HG03064 (cell line): ENCODE measurements around the gene NT5C3B.

ENCODE experiments used
- ATAC-seq: cut with Tn5 transposase; IDR thresholded peaks from one replicate; pipeline ENCODE4 v1.9.1; 2021; ENCODE audit warnings: low read depth; ENCODE audit not compliant: unreplicated experiment

NT5C3B gene

GRCh38 chr17:41812381-41813151 lies 23.5 kb downstream of the NT5C3B start, which contains the start of gene FKBP10:
Gene FKBP10, plus strand, starts transcription at chr17:41813004. Its CDS starts 31 bp downstream, at chr17:41813035.
- no peak for ATAC-seq

GRCh38 chr17:41811549-41812380 lies 24.3 kb downstream of the NT5C3B start, which contains the start of gene P3H4:
Gene P3H4, minus strand, starts transcription at chr17:41811949. Its CDS starts 34 bp downstream, at chr17:41811915.
- ATAC-seq = no peak

- no peak for ATAC-seq
Observed at GRCh38 chr17:41810659-41811548, 25.1 kb downstream of the NT5C3B start.

GRCh38 chr17:41806685-41807445 lies 29.2 kb downstream of the NT5C3B start:
- no peak for ATAC-seq

- ATAC-seq = no peak
Observed at GRCh38 chr17:41803049-41804020, 32.7 kb downstream of the NT5C3B start.

GRCh38 chr17:41801374-41802271 lies 34.4 kb downstream of the NT5C3B start:
- ATAC-seq = no peak

- ATAC-seq = no peak
Observed at GRCh38 chr17:41800601-41801373, 35.2 kb downstream of the NT5C3B start.

- no peak for ATAC-seq
Observed at GRCh38 chr17:41799366-41799765, 36.7 kb downstream of the NT5C3B start.

GRCh38 chr17:41797377-41797776 lies 38.7 kb downstream of the NT5C3B start:
- no peak for ATAC-seq

GRCh38 chr17:41796121-41796895 lies 39.7 kb downstream of the NT5C3B start:
- ATAC-seq = no peak

GRCh38 chr17:41794540-41794975 lies 41.5 kb downstream of the NT5C3B start:
- ATAC-seq = no peak

- no peak for ATAC-seq
Observed at GRCh38 chr17:41793784-41794539, 42.1 kb downstream of the NT5C3B start.

GRCh38 chr17:41792845-41793783 lies 42.9 kb downstream of the NT5C3B start:
- ATAC-seq = no peak

- ATAC-seq = no peak
Observed at GRCh38 chr17:41787021-41787418, 49.0 kb downstream of the NT5C3B start.
